B cell (primary cell): ENCODE data around the gene SLC2A6. TPM values are rescaled to one million over a fixed set of nuclear protein-coding genes. Genes with fewer than 3 reads are reported as not detected.

ENCODE experiments used
- ATAC-seq: fragments of 200-7000 bp; cut with Tn5 transposase; one replicate; pipeline ENCODE4 v1.10.0; 2021; ENCODE audit warnings: low read depth, mild to moderate bottlenecking, moderate number of reproducible peaks, moderate library complexity
- CTCF ChIA-PET: fragments of 350-600 bp; sonication (Branson Sonifier 250); formaldehyde crosslinking; loops from one replicate; lab custom pipeline; 2021; ENCODE audit warnings: antibody characterized with exemption, inconsistent platforms; lab: Charles Lee
- POLR2A ChIA-PET: fragments of 350-600 bp; sonication (Branson Sonifier 250); formaldehyde crosslinking; loops from one replicate; lab custom pipeline; 2021; ENCODE audit warnings: antibody characterized with exemption; lab: Charles Lee
- DNase-seq: peaks from one replicate; pipeline ENCODE4 v3.0.0; 2013
- H2AFZ ChIP-seq: 2 replicates; pipeline ENCODE4 v1.6.1; 2012; ENCODE audit warnings: mild to moderate bottlenecking, low read depth, low read length; ENCODE audit not compliant: insufficient read depth, poor library complexity, severe bottlenecking
- H3K27ac ChIP-seq, 2 donors: 1 replicate in 1 of 2; 2 replicates in 1 of 2; pipeline ENCODE4 v1.5.1; 2012 to 2013; ENCODE audit warnings: low read length in 2 of 2, mild to moderate bottlenecking in 2 of 2, moderate library complexity in 1 of 2
- H3K27me3 ChIP-seq, 4 experiments: fragments of 200-600 bp in 1 of 4; sonication (generic) in 1 of 4; replicated peaks in 1 of 4; 1 replicate in 2 of 4; 2 replicates in 2 of 4; pipeline versions ENCODE4 v1.6.1 to v1.7.0; 2013 to 2016; ENCODE audit warnings: low read length in 3 of 4, mild to moderate bottlenecking in 2 of 4, mixed read lengths in 1 of 4, moderate library complexity in 1 of 4; ENCODE audit not compliant: insufficient read depth in 4 of 4, control insufficient read depth in 3 of 4; ENCODE audit errors: control extremely low read depth in 1 of 4
- H3K36me3 ChIP-seq, 2 experiments: replicated peaks in 1 of 2; 1 replicate in 1 of 2; 2 replicates in 1 of 2; pipeline versions ENCODE4 v1.6.1 to v1.7.1; 2013; ENCODE audit warnings: low read length in 1 of 2; ENCODE audit not compliant: insufficient read depth in 2 of 2, control insufficient read depth in 1 of 2; ENCODE audit errors: control extremely low read depth in 1 of 2, extremely low read depth in 1 of 2
- H3K4me1 ChIP-seq, 2 donors: fragments of 200-600 bp in 1 of 2; sonication (generic) in 1 of 2; 1 replicate in 1 of 2; 2 replicates in 1 of 2; pipeline versions ENCODE4 v1.5.1 to v1.6.1; 2013 to 2017; ENCODE audit warnings: low read length in 2 of 2; ENCODE audit not compliant: control insufficient read depth in 2 of 2, insufficient read depth in 2 of 2
- H3K4me2 ChIP-seq: replicated peaks from 2 replicates; pipeline ENCODE3; 2012; ENCODE audit warnings: mild to moderate bottlenecking, low read depth, low read length; ENCODE audit not compliant: poor library complexity, severe bottlenecking
- H3K4me3 ChIP-seq, 5 experiments: fragments of 200-600 bp in 1 of 5; sonication (generic) in 1 of 5; 1 replicate in 3 of 5; 2 replicates in 2 of 5; pipeline versions ENCODE4 v1.5.1 to v1.7.0; 2011 to 2016; ENCODE audit warnings: low read length in 4 of 5, mild to moderate bottlenecking in 4 of 5, low read depth in 2 of 5, control low read depth in 1 of 5, moderate library complexity in 1 of 5; ENCODE audit not compliant: insufficient read depth in 1 of 5; ENCODE audit errors: control extremely low read depth in 1 of 5, extremely low read depth in 1 of 5
- H3K79me2 ChIP-seq: fragments of 200-600 bp; sonication (generic); one replicate; pipeline ENCODE4 v1.6.0; 2016; ENCODE audit warnings: low read length; ENCODE audit not compliant: control insufficient read depth, insufficient read depth
- H3K9ac ChIP-seq: fragments of 200-600 bp; sonication (generic); 2 replicates; pipeline ENCODE4 v1.6.1; 2017; ENCODE audit warnings: mild to moderate bottlenecking, low read length, moderate library complexity
- H3K9me3 ChIP-seq, 3 donors: one replicate each; pipeline versions ENCODE4 v1.6.1 to v1.7.1; 2013; ENCODE audit warnings: low read length in 2 of 3; ENCODE audit not compliant: control insufficient read depth in 2 of 3, insufficient read depth in 1 of 3; ENCODE audit errors: control extremely low read depth in 1 of 3
- H4K20me1 ChIP-seq: 2 replicates; pipeline ENCODE4 v1.6.0; 2012; ENCODE audit warnings: mild to moderate bottlenecking, low read length; ENCODE audit not compliant: insufficient read depth, control insufficient read depth, poor library complexity, severe bottlenecking
- H3K27ac Mint-ChIP-seq: one replicate; pipeline ENCODE4 v1.8.0; 2021; ENCODE audit warnings: mixed read lengths
- H3K27me3 Mint-ChIP-seq: one replicate; pipeline ENCODE4 v1.8.0; 2021; ENCODE audit warnings: mixed read lengths
- H3K4me1 Mint-ChIP-seq: one replicate; pipeline ENCODE4 v1.8.0; 2021; ENCODE audit warnings: mixed read lengths
- H3K4me3 Mint-ChIP-seq: one replicate; pipeline ENCODE4 v1.8.0; 2021; ENCODE audit warnings: mixed read lengths
- H3K9me3 Mint-ChIP-seq: one replicate; pipeline ENCODE4 v1.8.0; 2022; ENCODE audit warnings: mixed read lengths; ENCODE audit not compliant: insufficient read depth
- EZH2 ChIP-seq: IDR thresholded peaks from 2 replicates; pipeline ENCODE4 v1.6.1; 2012; ENCODE audit warnings: borderline replicate concordance, low read depth, mild to moderate bottlenecking, moderate library complexity, low read length; ENCODE audit not compliant: insufficient read depth, poor library complexity, severe bottlenecking
- WGBS: methylation state at CpG from one replicate; pipeline ENCODE4 v1.1.5; 2013; ENCODE audit warnings: missing lambda C conversion rate; ENCODE audit not compliant: insufficient coverage; 5-methylcytosine and 5-hydroxymethylcytosine counted together
- intact Hi-C: fragments of 100-400 bp; cut with micrococcal nuclease; formaldehyde crosslinking; loops from one replicate; pipeline ENCODE4 v1.10.0; 2022
- polyA plus RNA-seq: library from polyadenylated mRNA; depleted of rRNA; stranded (reverse); fragments of >200 nt; gene quantifications from 2 replicates; pipeline ENCODE4 v1.2.3, GENCODE V29; 2012
- total RNA-seq, 2 donors: library from RNA; stranded (reverse); fragments of 120-200 nt in 1 of 2; gene quantifications; 1 replicate in 1 of 2; 2 replicates in 1 of 2; pipeline versions ENCODE4 v1.2.3 to v1.2.4, GENCODE V29; 2013 to 2022
- TF ChIP-seq, protein P1 (sequence below): fragments of 200-600 bp; IDR thresholded peaks from one replicate; pipeline ENCODE4 v1.8.0; 2022; ENCODE audit warnings: antibody characterized with exemption, mild to moderate bottlenecking

SLC2A6 gene
- total and polyA plus RNA-seq, 2 donors (not counting 1 experiment from before 2014, with no cell fraction given) = 51.8 to 108 TPM

DNA sequence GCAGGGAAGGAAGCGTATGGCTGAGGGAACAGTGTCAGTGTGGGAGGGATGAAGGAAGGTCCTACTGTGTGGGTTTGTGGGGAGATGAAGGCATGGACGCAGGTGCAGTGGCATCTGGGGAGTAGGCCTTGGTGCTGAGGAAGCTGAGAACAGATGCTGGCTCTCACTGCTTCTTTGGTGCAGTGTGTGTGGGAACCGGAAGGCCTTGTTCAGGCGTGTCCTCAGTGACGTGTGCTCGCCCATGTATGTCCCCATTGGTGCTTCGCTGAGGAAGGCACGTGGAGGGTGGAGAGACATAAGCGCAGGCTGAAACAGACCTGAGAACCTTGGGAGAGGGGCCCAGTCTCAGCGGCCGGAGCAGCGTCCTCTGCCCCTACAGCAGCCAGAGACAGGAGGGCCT is 38.0 kb downstream of the SLC2A6 start:
- no peaks in the 10 kb centered on the region for H3K27me3 Mint-ChIP-seq
- 28% methylated on average over 12 of the region's 12 CpGs for WGBS
- no peaks in the 10 kb centered on the region for H3K36me3 ChIP-seq
- DNase-seq (peak; percentile 91), ATAC-seq (peak; percentile 99)
- no peaks in the 10 kb centered on the region for H3K79me2 ChIP-seq
- intact Hi-C loops = loop anchor here (1.0 kb wide), 1 partner anchor 19 kb away; no protein-coding TSS in a partner anchor
- H3K27ac Mint-ChIP-seq = peak overlapping the region; percentile 97
- H3K4me3 Mint-ChIP-seq = peak overlapping the region; percentile 34
- TF ChIP-seq EZH2 = no peak
- TF ChIP-seq, protein P1, sequence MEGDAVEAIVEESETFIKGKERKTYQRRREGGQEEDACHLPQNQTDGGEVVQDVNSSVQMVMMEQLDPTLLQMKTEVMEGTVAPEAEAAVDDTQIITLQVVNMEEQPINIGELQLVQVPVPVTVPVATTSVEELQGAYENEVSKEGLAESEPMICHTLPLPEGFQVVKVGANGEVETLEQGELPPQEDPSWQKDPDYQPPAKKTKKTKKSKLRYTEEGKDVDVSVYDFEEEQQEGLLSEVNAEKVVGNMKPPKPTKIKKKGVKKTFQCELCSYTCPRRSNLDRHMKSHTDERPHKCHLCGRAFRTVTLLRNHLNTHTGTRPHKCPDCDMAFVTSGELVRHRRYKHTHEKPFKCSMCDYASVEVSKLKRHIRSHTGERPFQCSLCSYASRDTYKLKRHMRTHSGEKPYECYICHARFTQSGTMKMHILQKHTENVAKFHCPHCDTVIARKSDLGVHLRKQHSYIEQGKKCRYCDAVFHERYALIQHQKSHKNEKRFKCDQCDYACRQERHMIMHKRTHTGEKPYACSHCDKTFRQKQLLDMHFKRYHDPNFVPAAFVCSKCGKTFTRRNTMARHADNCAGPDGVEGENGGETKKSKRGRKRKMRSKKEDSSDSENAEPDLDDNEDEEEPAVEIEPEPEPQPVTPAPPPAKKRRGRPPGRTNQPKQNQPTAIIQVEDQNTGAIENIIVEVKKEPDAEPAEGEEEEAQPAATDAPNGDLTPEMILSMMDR = no peak
- ChIA-PET POLR2A (no interaction called here), CTCF (interaction anchor here (1.0 kb wide), 1 partner anchor 13 kb away, joined by 3 read pairs; no protein-coding TSS in a partner anchor)
- no peak overlapping the region for H3K4me3 ChIP-seq
- H3K9me3 Mint-ChIP-seq = no peaks in the 10 kb centered on the region
- peak overlapping the region; percentile 89 to 93 for H3K27ac ChIP-seq
- H2AFZ ChIP-seq = peak overlapping the region; percentile 74
- peaks cover 17 to 29% of the 10 kb centered on the region in 2 donors for H3K4me1 ChIP-seq
- H3K4me2 ChIP-seq = peak overlapping the region; percentile 61
- no peaks in the 10 kb centered on the region for H4K20me1 ChIP-seq
- H3K9ac ChIP-seq = peak overlapping the region; percentile 12
- H3K27me3 ChIP-seq = peaks cover 0 to 5% (median 0%) of the 10 kb centered on the region in 4 experiments
- H3K9me3 ChIP-seq = peaks cover 0 to 9% (median 0%) of the 10 kb centered on the region in 3 donors
- H3K4me1 Mint-ChIP-seq = peaks cover 24% of the 10 kb centered on the region

- Histone ChIP-seq H3K9me3 (peaks cover 0 to 9% (median 0%) of the 10 kb centered on the region in 3 donors), H3K79me2 (no peaks in the 10 kb centered on the region), H3K36me3 (no peaks in the 10 kb centered on the region), H3K4me2 (no peak overlapping the region), H3K27ac (peak overlapping the region in 1 of 2 donors; percentile 93), H3K27me3 (peaks cover 0 to 5% (median 0%) of the 10 kb centered on the region in 4 experiments), H3K4me3 (no peak overlapping the region), H3K9ac (no peak overlapping the region), H3K4me1 (peaks cover 17 to 29% of the 10 kb centered on the region in 2 donors), H4K20me1 (no peaks in the 10 kb centered on the region), H2AFZ (no peak overlapping the region)
- ATAC-seq = no peak
- Mint-ChIP-seq H3K27ac (no peak overlapping the region), H3K9me3 (no peaks in the 10 kb centered on the region), H3K27me3 (no peaks in the 10 kb centered on the region), H3K4me3 (no peak overlapping the region), H3K4me1 (peaks cover 24% of the 10 kb centered on the region)
- ChIA-PET CTCF (no interaction called here), POLR2A (interaction anchor here (0.8 kb wide), 1 partner anchor 18 kb away, joined by 3 read pairs; no protein-coding TSS in a partner anchor)
- no peak for TF ChIP-seq EZH2
- TF ChIP-seq, protein P1 = no peak
- WGBS = 93% methylated on average over 2 of the region's 4 CpGs
- no peak for DNase-seq
- intact Hi-C loops = no loop called here
These were observed 39.6 kb downstream of the SLC2A6 start for GRCh38 chr9:133439337-133439736.
